CD4-positive, alpha-beta memory T cell (primary cell): ENCODE data around the gene PSMD4. TPM values are rescaled to one million over a fixed set of nuclear protein-coding genes. Genes with fewer than 3 reads are reported as not detected.

Source experiments
- CTCF ChIA-PET: fragments of 350-600 bp; sonication (Branson Sonifier 250); formaldehyde crosslinking; loops from one replicate; lab custom pipeline; 2021; ENCODE audit warnings: inconsistent platforms; ENCODE audit not compliant: partially characterized antibody; lab: Charles Lee
- POLR2A ChIA-PET: fragments of 350-600 bp; sonication (Branson Sonifier 250); formaldehyde crosslinking; loops from one replicate; lab custom pipeline; 2021; ENCODE audit not compliant: partially characterized antibody; lab: Charles Lee
- DNase-seq, 5 donors: peaks; one replicate each; pipeline versions ENCODE4 v3.0.0 to v3.0.0-alpha.2; 2020 to 2022; ENCODE audit warnings: mixed read lengths in 1 of 5
- H3K27ac ChIP-seq: one replicate; pipeline ENCODE4 v1.7.0; 2013; ENCODE audit warnings: low read depth, low read length
- H3K27me3 ChIP-seq: 2 replicates; pipeline ENCODE4 v1.7.0; 2013; ENCODE audit warnings: mild to moderate bottlenecking, low read length, moderate library complexity; ENCODE audit not compliant: insufficient read depth
- H3K36me3 ChIP-seq: 2 replicates; pipeline ENCODE4 v1.7.0; 2013; ENCODE audit warnings: mild to moderate bottlenecking, low read length, moderate library complexity; ENCODE audit not compliant: insufficient read depth
- H3K4me1 ChIP-seq: 2 replicates; pipeline ENCODE4 v1.7.0; 2013; ENCODE audit warnings: mild to moderate bottlenecking, low read length, moderate library complexity; ENCODE audit not compliant: insufficient read depth
- H3K4me3 ChIP-seq, 2 donors: one replicate each; pipeline ENCODE4 v1.7.0; 2013; ENCODE audit warnings: low read length in 2 of 2, mild to moderate bottlenecking in 1 of 2
- H3K9me3 ChIP-seq, 2 donors: one replicate each; pipeline ENCODE4 v1.7.0; 2013; ENCODE audit warnings: low read length in 2 of 2, control low read depth in 1 of 2; ENCODE audit not compliant: control insufficient read depth in 1 of 2
- H3K27ac Mint-ChIP-seq, 7 donors: one replicate each; pipeline ENCODE4 v1.8.0; 2020 to 2021; ENCODE audit warnings: mixed read lengths in 7 of 7, mild to moderate bottlenecking in 6 of 7, inconsistent platforms in 3 of 7, moderate library complexity in 3 of 7
- H3K27me3 Mint-ChIP-seq, 2 donors: one replicate each; pipeline ENCODE4 v1.8.0; 2020 to 2021; ENCODE audit warnings: mixed read lengths in 2 of 2
- H3K36me3 Mint-ChIP-seq, 2 donors: one replicate each; pipeline ENCODE4 v1.8.0; 2020 to 2021; ENCODE audit warnings: mixed read lengths in 2 of 2, inconsistent platforms in 1 of 2, mild to moderate bottlenecking in 1 of 2
- H3K4me1 Mint-ChIP-seq, 4 donors: one replicate each; pipeline ENCODE4 v1.8.0; 2020 to 2021; ENCODE audit warnings: mixed read lengths in 4 of 4, mild to moderate bottlenecking in 1 of 4
- H3K4me3 Mint-ChIP-seq, 8 donors: one replicate each; pipeline ENCODE4 v1.8.0; 2020 to 2021; ENCODE audit warnings: mixed read lengths in 8 of 8, mild to moderate bottlenecking in 7 of 8, moderate library complexity in 6 of 8, inconsistent platforms in 3 of 8
- H3K9me3 Mint-ChIP-seq, 8 donors: one replicate each; pipeline ENCODE4 v1.8.0; 2020 to 2021; ENCODE audit warnings: mixed read lengths in 8 of 8, mild to moderate bottlenecking in 5 of 8, inconsistent platforms in 3 of 8, moderate library complexity in 1 of 8
- intact Hi-C: fragments of 100-400 bp; cut with micrococcal nuclease; formaldehyde crosslinking; loops from one replicate; pipeline ENCODE4 v1.15.1; 2023
- polyA plus RNA-seq, 2 donors: library from polyadenylated mRNA; unstranded; fragments of 300-500 nt; fragmentation: Illumina TruSeq; gene quantifications; one replicate each; pipeline ENCODE4 v1.2.3, GENCODE V29; 2021
- total RNA-seq, 2 experiments: library from RNA; stranded (reverse); gene quantifications; one replicate each; pipeline ENCODE4 v1.2.3, GENCODE V29; 2021

PSMD4 gene
- total and polyA plus RNA-seq, 4 experiments from 2014 or later, result 143 to 380 (median 196) TPM

- Histone ChIP-seq H3K4me3 (no peak overlapping the region), H3K4me1 (peaks cover 5% of the 10 kb centered on the region), H3K9me3 (no peaks in the 10 kb centered on the region), H3K36me3 (peaks cover 76% of the 10 kb centered on the region), H3K27ac (no peak overlapping the region), H3K27me3 (no peaks in the 10 kb centered on the region)
- no peak overlapping the region for H3K4me3 Mint-ChIP-seq
- DNase-seq, result no peak
- H3K36me3 Mint-ChIP-seq, result peaks cover 36 to 77% of the 10 kb centered on the region in 2 donors
- H3K9me3 Mint-ChIP-seq, result peaks cover 0 to 2% (median 0%) of the 10 kb centered on the region in 8 donors
- no peaks in the 10 kb centered on the region for H3K27me3 Mint-ChIP-seq
- CTCF ChIA-PET, result interaction anchor here (1.6 kb wide), 1 partner anchor 12 kb away, joined by 5 read pairs; no protein-coding TSS in a partner anchor
- POLR2A ChIA-PET, result interaction anchor here (0.6 kb wide), 1 partner anchor 8 kb away, joined by 3 read pairs; the partner anchor contains the start of gene ZNF687
- peaks cover 5 to 25% (median 19%) of the 10 kb centered on the region in 4 donors for H3K4me1 Mint-ChIP-seq
- H3K27ac Mint-ChIP-seq, result peak overlapping the region in 5 of 7 donors; percentile 24 to 79 (median 67)
- intact Hi-C loops, result no loop called here
Observed at GRCh38 chr1:151289080-151289935, 34.8 kb downstream of the PSMD4 start.

GRCh38 chr1:151289991-151290708, 35.6 kb downstream of the PSMD4 start:
- Histone ChIP-seq H3K36me3 (peaks cover 80% of the 10 kb centered on the region), H3K9me3 (no peaks in the 10 kb centered on the region), H3K4me1 (no peaks in the 10 kb centered on the region), H3K4me3 (no peak overlapping the region), H3K27ac (no peak overlapping the region), H3K27me3 (no peaks in the 10 kb centered on the region)
- Mint-ChIP-seq H3K9me3 (peaks cover 0 to 2% (median 0%) of the 10 kb centered on the region in 8 donors), H3K4me3 (no peak overlapping the region), H3K27ac (peak overlapping the region in 2 of 7 donors; percentile 6 to 85), H3K4me1 (peaks cover 2 to 17% (median 13%) of the 10 kb centered on the region in 4 donors), H3K36me3 (peaks cover 42 to 79% of the 10 kb centered on the region in 2 donors), H3K27me3 (no peaks in the 10 kb centered on the region)
- DNase-seq, result no peak
- ChIA-PET CTCF (interaction anchor here (1.6 kb wide), 1 partner anchor 11 kb away, joined by 5 read pairs; no protein-coding TSS in a partner anchor), POLR2A (no interaction called here)
- intact Hi-C loops, result no loop called here

GRCh38 chr1:151290709-151291303, 36.3 kb downstream of the PSMD4 start:
- H3K27ac ChIP-seq, result no peak overlapping the region
- peaks cover 0 to 2% (median 0%) of the 10 kb centered on the region in 8 donors for H3K9me3 Mint-ChIP-seq
- no peak overlapping the region for H3K4me3 ChIP-seq
- peak overlapping the region in 2 of 7 donors; percentile 6 to 70 for H3K27ac Mint-ChIP-seq
- no peaks in the 10 kb centered on the region for H3K4me1 ChIP-seq
- ChIA-PET POLR2A (no interaction called here), CTCF (no interaction called here)
- no peaks in the 10 kb centered on the region for H3K9me3 ChIP-seq
- peaks cover 43 to 82% of the 10 kb centered on the region in 2 donors for H3K36me3 Mint-ChIP-seq
- H3K27me3 Mint-ChIP-seq, result no peaks in the 10 kb centered on the region
- no peak for DNase-seq
- H3K4me3 Mint-ChIP-seq, result no peak overlapping the region
- H3K27me3 ChIP-seq, result no peaks in the 10 kb centered on the region
- intact Hi-C loops, result no loop called here
- peaks cover 86% of the 10 kb centered on the region for H3K36me3 ChIP-seq
- H3K4me1 Mint-ChIP-seq, result peaks cover 2 to 15% (median 11%) of the 10 kb centered on the region in 4 donors

GRCh38 chr1:151292207-151293030, 37.9 kb downstream of the PSMD4 start:
- ChIA-PET CTCF (interaction anchor here (0.6 to 16.1 kb wide), 3 partner anchors 12 to 48 kb away, joined by 3 to 247 read pairs (median 3); no protein-coding TSS in a partner anchor), POLR2A (interaction anchor here (0.9 to 4.5 kb wide), 4 partner anchors 8 to 34 kb away, joined by 3 to 43 read pairs (median 12); partner anchors contain the start of genes PI4KB and ZNF687)
- intact Hi-C loops, result no loop called here
- Mint-ChIP-seq H3K4me3 (no peak overlapping the region), H3K4me1 (peaks cover 2 to 9% (median 8%) of the 10 kb centered on the region in 4 donors), H3K9me3 (peaks cover 0 to 2% (median 0%) of the 10 kb centered on the region in 8 donors), H3K36me3 (peaks cover 36 to 77% of the 10 kb centered on the region in 2 donors), H3K27ac (peak overlapping the region in 4 of 7 donors; percentile 17 to 84 (median 59)), H3K27me3 (no peaks in the 10 kb centered on the region)
- H3K9me3 ChIP-seq, result no peaks in the 10 kb centered on the region
- no peak overlapping the region for H3K4me3 ChIP-seq
- no peaks in the 10 kb centered on the region for H3K27me3 ChIP-seq
- peaks cover 81% of the 10 kb centered on the region for H3K36me3 ChIP-seq
- no peak for DNase-seq
- no peak overlapping the region for H3K27ac ChIP-seq
- no peaks in the 10 kb centered on the region for H3K4me1 ChIP-seq

GRCh38 chr1:151293093-151293492, 38.6 kb downstream of the PSMD4 start:
- no peak overlapping the region for H3K27ac ChIP-seq
- peaks cover 38 to 79% of the 10 kb centered on the region in 2 donors for H3K36me3 Mint-ChIP-seq

More at GRCh38 chr1:151293093-151293492, 38.6 kb downstream of the PSMD4 start:
- H3K9me3 Mint-ChIP-seq, result peaks cover 0 to 2% (median 0%) of the 10 kb centered on the region in 8 donors
- Histone ChIP-seq H3K4me1 (no peaks in the 10 kb centered on the region), H3K4me3 (no peak overlapping the region), H3K9me3 (no peaks in the 10 kb centered on the region), H3K36me3 (peaks cover 81% of the 10 kb centered on the region), H3K27me3 (no peaks in the 10 kb centered on the region)
- POLR2A ChIA-PET, result interaction anchor here (1.1 to 4.5 kb wide), 4 partner anchors 8 to 34 kb away, joined by 3 to 43 read pairs (median 12); partner anchors contain the start of genes PI4KB and ZNF687
- H3K4me3 Mint-ChIP-seq, result no peak overlapping the region
- no peaks in the 10 kb centered on the region for H3K27me3 Mint-ChIP-seq
- DNase-seq, result no peak
- peak overlapping the region in 5 of 7 donors; percentile 15 to 66 (median 41) for H3K27ac Mint-ChIP-seq
- peaks cover 2 to 9% (median 8%) of the 10 kb centered on the region in 4 donors for H3K4me1 Mint-ChIP-seq
- CTCF ChIA-PET, result interaction anchor here (0.6 to 16.1 kb wide), 3 partner anchors 11 to 48 kb away, joined by 3 to 247 read pairs (median 3); no protein-coding TSS in a partner anchor
- intact Hi-C loops, result no loop called here
